Psoas muscle (tissue), 8 donors: ENCODE results near the gene YIPF3. TPM values are rescaled to one million over a fixed set of nuclear protein-coding genes. Genes with fewer than 3 reads are reported as not detected.

Source experiments
- ATAC-seq, 4 donors: fragments of 200-7000 bp; cut with Tn5 transposase; one replicate each; pipeline ENCODE4 v1.9.1; 2020; ENCODE audit warnings: moderate library complexity in 3 of 4, mild to moderate bottlenecking in 2 of 4
- DNase-seq, 2 donors: peaks; one replicate each; pipeline ENCODE4 v3.0.0-alpha.2; 2020
- H3K27ac ChIP-seq: fragments of 200-600 bp; one replicate; pipeline ENCODE4 v1.8.0; 2022
- H3K27me3 ChIP-seq, 3 donors: fragments of 200-600 bp in 1 of 3; one replicate each; pipeline versions ENCODE4 v1.6.1 to v1.8.0; 2013 to 2022; ENCODE audit warnings: low read length in 2 of 3, mild to moderate bottlenecking in 2 of 3, moderate library complexity in 1 of 3; ENCODE audit not compliant: insufficient read depth in 3 of 3
- H3K36me3 ChIP-seq, 2 donors: fragments of 200-600 bp in 1 of 2; one replicate each; pipeline versions ENCODE4 v1.6.1 to v1.8.0; 2013 to 2022; ENCODE audit warnings: low read depth in 1 of 2, mild to moderate bottlenecking in 1 of 2, moderate library complexity in 1 of 2; ENCODE audit not compliant: insufficient read depth in 1 of 2
- H3K4me1 ChIP-seq: fragments of 200-600 bp; one replicate; pipeline ENCODE4 v1.8.0; 2022
- H3K4me3 ChIP-seq: fragments of 200-600 bp; one replicate; pipeline ENCODE4 v1.8.0; 2022; ENCODE audit warnings: mild to moderate bottlenecking
- H3K9me3 ChIP-seq: fragments of 200-600 bp; one replicate; pipeline ENCODE4 v1.8.0; 2022
- CTCF ChIP-seq: fragments of 200-600 bp; IDR thresholded peaks from one replicate; pipeline ENCODE4 v1.8.0; 2022; ENCODE audit warnings: antibody characterized with exemption
- WGBS, 3 donors: extraction: QIAGEN DNeasy Blood & Tissue Kit; methylation state at CpG; one replicate each; pipeline versions ENCODE4 v1.1.6 to v1.1.7; 2013; 5-methylcytosine and 5-hydroxymethylcytosine counted together
- intact Hi-C, 2 donors: fragments of 100-400 bp; cut with DNase I; formaldehyde crosslinking; loops; one replicate each; pipeline versions ENCODE4 v1.11.0 to v1.14.2; 2022
- polyA plus RNA-seq, 3 donors: library from polyadenylated mRNA; stranded (reverse); fragments of 200-250 nt; gene quantifications; one replicate each; pipeline ENCODE4 v1.2.3, GENCODE V29; 2013
- total RNA-seq, 4 donors: library from RNA; stranded (reverse); fragmentation: NEBNext Ultra II Directional in 2 of 4; extraction: Animal tissue kit (Norgen Biotek cat#: 25700) in 2 of 4; gene quantifications; one replicate each; pipeline versions ENCODE4 v1.2.1 to v1.2.4, GENCODE V29; 2021 to 2023
- donor health status: healthy with polysubstance abuse.
- donor health status: DM: no; HTN: no; CAD: no; lungs with moderate emphysema.
- donor health status: Bipolar disorder and iron deficiency.
- donor health status: healthy.
- donor health status: DM: yes; HTN: yes; CAD: no.
- donor health status: DM: no; HTN: no; CAD: no.
- donor health status: DM: no; HTN: no; CAD: no.
- donor health status: DM: yes; HTN: yes; CAD: no.

Gene YIPF3
- total and polyA plus RNA-seq, 7 donors, result 57.7 to 91.5 (median 67.6) TPM

GRCh38 chr6:43520097-43520496, 3.4 kb upstream of the YIPF3 start:
- no peaks in the 10 kb centered on the region for H3K9me3 ChIP-seq
- H3K4me3 ChIP-seq, result no peak overlapping the region
- no peak for TF ChIP-seq CTCF
- intact Hi-C loops, result no loop called here
- no peaks in the 10 kb centered on the region for H3K27me3 ChIP-seq
- DNase-seq, result no peak
- 83 to 85% (median 83%) methylated on average over 8 of the region's 8 CpGs for WGBS, 3 donors
- no peak overlapping the region for H3K27ac ChIP-seq
- no peak for ATAC-seq
- peaks cover 24% of the 10 kb centered on the region for H3K4me1 ChIP-seq
- H3K36me3 ChIP-seq, result peaks cover 15 to 69% of the 10 kb centered on the region in 2 donors

DNA sequence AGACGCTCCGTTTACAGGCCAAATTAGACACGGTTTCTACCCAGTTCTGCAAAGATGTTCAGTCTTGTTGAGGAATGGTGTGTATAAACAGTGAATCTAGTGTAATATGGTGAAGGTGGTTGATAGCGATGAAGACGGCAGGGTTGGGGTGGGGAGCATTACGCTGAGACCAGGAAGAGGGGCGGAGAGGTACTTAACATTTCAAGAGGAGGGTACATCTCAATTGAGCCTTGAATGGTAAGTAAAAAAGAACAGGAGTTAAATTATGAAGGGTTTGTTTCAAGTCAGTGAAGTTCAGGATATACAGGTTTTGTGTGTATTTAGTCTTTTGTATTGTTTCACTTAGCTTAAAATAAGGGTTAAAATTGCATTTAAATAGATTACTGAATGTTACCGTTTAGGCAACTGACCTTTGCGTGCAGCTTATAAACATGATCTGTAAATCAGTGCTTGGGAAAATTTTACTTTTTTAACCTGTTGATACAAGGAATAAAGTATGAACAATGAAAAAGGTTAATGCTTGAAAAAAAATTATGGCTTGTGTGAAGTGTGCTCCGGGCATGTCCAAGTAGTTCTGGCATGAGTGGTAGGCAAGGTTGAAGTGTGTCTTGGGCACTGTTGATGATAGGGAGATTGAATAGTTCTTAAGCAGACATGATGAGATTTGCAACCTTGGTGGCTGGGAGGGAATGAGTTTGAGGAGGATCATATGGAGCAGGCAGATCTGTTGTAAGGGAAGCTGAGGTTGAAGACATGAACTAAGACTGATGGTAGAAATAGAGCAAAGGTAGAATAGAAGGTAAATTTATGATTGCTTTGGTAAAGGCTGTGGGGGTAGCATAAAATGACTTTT, 1.0 kb upstream of the YIPF3 start:
- H3K4me3 ChIP-seq, result peak overlapping the region; percentile 94
- ATAC-seq (no peak), DNase-seq (no peak)
- H3K27ac ChIP-seq, result peak overlapping the region; percentile 94
- no peak for TF ChIP-seq CTCF
- H3K27me3 ChIP-seq, result no peaks in the 10 kb centered on the region
- H3K4me1 ChIP-seq, result peaks cover 30% of the 10 kb centered on the region
- H3K36me3 ChIP-seq, result peaks cover 18 to 69% of the 10 kb centered on the region in 2 donors
- WGBS, 3 donors, result 2 to 5% (median 4%) methylated on average over 10 of the region's 10 CpGs
- intact Hi-C loops, result loop anchor here in 1 of 2 donors (10.0 kb wide), 1 partner anchor 623 kb away; a partner anchor contains a TSS
- no peaks in the 10 kb centered on the region for H3K9me3 ChIP-seq

GRCh38 chr6:43516367-43516696, 394 bp downstream of the YIPF3 start:
- WGBS, 3 donors, result 0 to 1% (median 1%) methylated on average over 10 of the region's 10 CpGs
- H3K9me3 ChIP-seq, result no peaks in the 10 kb centered on the region
- H3K4me1 ChIP-seq, result peaks cover 34% of the 10 kb centered on the region
- DNase-seq, result no peak
- H3K4me3 ChIP-seq, result peak overlapping the region; percentile 94
- ATAC-seq, result peak in 3 of 4 donors; percentile 11 to 58 (median 16)
- H3K36me3 ChIP-seq, result peaks cover 17 to 69% of the 10 kb centered on the region in 2 donors
- no peaks in the 10 kb centered on the region for H3K27me3 ChIP-seq
- H3K27ac ChIP-seq, result peak overlapping the region; percentile 94
- TF ChIP-seq CTCF, result no peak
- intact Hi-C loops, result loop anchor here in 1 of 2 donors (10.0 kb wide), 1 partner anchor 622 kb away; a partner anchor contains a TSS

- ATAC-seq (no peak), DNase-seq (no peak)
- no peaks in the 10 kb centered on the region for H3K27me3 ChIP-seq
- peak overlapping the region; percentile 94 for H3K4me3 ChIP-seq
- peaks cover 14 to 69% of the 10 kb centered on the region in 2 donors for H3K36me3 ChIP-seq
- no peaks in the 10 kb centered on the region for H3K9me3 ChIP-seq
- no peak for TF ChIP-seq CTCF
- 63 to 72% (median 66%) methylated on average over 9 of the region's 9 CpGs for WGBS, 3 donors
- H3K27ac ChIP-seq, result peak overlapping the region; percentile 94
- H3K4me1 ChIP-seq, result peaks cover 34% of the 10 kb centered on the region
- intact Hi-C loops, result loop anchor here in 1 of 2 donors (10.0 kb wide), 1 partner anchor 621 kb away; a partner anchor contains a TSS
These were observed 918 bp downstream of the YIPF3 start for GRCh38 chr6:43515808-43516207.
